ENCODE results near the gene NBPF20.
"Not testable (repeated sequence)": the region's sequence is repeated elsewhere in the genome, so short reads cannot be mapped to it uniquely, and the experiment has no call there.

NBPF20 gene

DNA sequence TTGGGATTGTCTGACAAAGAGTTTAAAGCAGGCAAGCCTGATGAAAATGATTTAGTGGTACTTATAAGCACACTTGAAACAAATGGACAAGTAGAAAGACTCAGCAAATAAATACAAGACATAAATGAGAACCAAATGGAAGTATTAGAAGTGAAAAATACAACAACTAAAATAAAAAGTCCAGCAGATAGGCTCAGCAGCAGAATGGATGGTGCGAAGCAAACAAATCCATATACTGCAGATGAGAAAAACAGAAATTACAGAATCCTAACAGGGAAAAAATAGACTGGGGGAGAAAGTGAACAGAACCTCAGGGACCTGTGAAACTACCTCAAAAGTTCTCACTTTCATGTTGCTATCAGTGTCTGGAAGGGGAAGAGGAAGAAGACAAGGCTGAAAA lies 3.9 kb upstream of the NBPF20 start:
- not testable (repeated sequence) for DNase-seq

GRCh38 chr1:145424612-145425435 lies 579 bp downstream of the NBPF20 start:
- DNase-seq = peak; percentile 54

DNA sequence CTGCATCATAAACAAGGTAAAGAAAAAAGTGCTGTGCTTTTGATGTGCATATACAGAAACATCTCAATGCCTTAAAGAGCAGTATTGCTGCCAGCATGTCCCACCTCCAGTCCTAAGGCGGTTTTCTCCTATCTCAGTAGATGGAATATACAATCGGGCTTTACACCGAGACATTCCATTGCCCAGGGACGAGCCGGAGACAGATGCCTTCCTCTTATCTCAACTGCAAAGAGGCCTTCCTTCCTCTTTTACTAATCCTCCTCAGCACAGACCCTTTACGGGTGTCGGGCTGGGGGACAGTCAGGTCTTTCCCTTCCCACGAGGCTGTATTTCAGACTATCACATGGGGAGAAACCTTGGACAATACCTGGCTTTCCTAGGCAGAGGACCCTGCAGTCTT lies 10.3 kb downstream of the NBPF20 start:
- not testable (repeated sequence) for DNase-seq

DNA sequence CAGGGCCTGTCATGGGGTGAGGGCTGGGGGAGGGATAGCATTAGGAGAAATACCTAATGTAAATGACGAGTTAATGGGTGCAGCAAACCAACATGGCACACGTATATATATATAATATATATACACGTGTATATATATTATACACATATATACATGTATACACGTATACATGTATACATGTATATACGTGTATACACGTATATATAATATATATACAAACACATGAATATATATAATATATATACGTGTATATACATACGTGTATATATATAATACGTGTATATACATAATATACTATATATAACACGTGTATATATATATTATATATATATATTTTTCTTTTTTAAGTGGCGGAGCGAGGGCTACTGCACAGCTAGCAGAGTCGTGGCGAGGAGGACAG lies 18.1 kb downstream of the NBPF20 start:
- not testable (repeated sequence) for DNase-seq

GRCh38 chr1:145404949-145405348 lies 20.5 kb downstream of the NBPF20 start:
- not testable (repeated sequence) for DNase-seq

DNA sequence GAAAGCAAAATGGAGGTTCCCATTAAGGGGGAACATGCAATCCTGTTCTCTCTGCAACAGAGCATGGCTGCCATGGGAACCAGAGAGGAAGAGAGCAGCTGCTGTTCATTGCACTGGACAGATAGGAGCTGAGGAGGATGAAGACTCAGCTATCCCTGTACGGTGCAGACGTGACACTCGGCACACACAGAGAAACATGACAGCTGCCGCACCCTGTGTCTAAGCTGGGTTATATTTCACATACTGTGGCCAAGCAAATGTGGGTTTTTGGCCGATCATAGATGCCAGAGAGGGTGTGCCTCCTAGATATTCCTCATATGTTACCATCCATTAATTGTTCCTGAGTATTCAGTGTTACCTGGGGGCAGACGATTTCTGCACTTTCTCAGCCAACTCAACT lies 24.7 kb downstream of the NBPF20 start:
- DNase-seq = not testable (repeated sequence)

Data from activated naive CD4-positive, alpha-beta T cell treated with Interleukin-2 at 50 U/mL for 16 hours (primary cell).